22Rv1 (cell line): Measurements from ENCODE around the gene KCNK10.

Source experiments
- ZFX ChIP-seq: fragments of 450-650 bp; IDR thresholded peaks from 2 replicates; pipeline ENCODE4 v1.6.1; 2017; ENCODE audit warnings: antibody characterized with exemption, borderline replicate concordance
- TF ChIP-seq, protein P1 (sequence below): fragments of 450-650 bp; IDR thresholded peaks from 2 replicates; pipeline ENCODE4 v1.5.1; 2017; ENCODE audit warnings: mild to moderate bottlenecking

DNA sequence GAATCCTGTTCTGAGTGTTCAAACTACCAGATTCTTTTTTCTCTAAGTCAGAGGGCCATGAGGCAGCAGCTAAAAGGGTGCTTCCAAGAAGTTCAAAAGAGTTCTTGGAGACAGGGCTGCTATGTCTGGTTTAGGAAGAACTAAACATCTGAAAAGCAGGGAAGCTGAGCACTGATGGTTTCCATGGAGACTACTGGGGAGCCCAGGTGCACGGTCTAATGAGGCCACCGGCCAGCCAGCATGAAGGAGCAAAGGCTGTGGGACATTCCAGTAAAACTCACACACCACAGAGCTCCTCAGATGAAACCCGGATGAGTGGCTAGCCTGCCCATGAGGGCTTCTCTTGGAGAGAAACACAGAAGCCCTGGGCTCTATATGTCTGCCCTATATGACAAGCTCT is 97.3 kb downstream of the KCNK10 start:
- TF ChIP-seq, protein P1, sequence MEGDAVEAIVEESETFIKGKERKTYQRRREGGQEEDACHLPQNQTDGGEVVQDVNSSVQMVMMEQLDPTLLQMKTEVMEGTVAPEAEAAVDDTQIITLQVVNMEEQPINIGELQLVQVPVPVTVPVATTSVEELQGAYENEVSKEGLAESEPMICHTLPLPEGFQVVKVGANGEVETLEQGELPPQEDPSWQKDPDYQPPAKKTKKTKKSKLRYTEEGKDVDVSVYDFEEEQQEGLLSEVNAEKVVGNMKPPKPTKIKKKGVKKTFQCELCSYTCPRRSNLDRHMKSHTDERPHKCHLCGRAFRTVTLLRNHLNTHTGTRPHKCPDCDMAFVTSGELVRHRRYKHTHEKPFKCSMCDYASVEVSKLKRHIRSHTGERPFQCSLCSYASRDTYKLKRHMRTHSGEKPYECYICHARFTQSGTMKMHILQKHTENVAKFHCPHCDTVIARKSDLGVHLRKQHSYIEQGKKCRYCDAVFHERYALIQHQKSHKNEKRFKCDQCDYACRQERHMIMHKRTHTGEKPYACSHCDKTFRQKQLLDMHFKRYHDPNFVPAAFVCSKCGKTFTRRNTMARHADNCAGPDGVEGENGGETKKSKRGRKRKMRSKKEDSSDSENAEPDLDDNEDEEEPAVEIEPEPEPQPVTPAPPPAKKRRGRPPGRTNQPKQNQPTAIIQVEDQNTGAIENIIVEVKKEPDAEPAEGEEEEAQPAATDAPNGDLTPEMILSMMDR, result no peak
- no peak for TF ChIP-seq ZFX
